Measurements from ENCODE around the gene TGFBR2. TPM values are rescaled to one million over a fixed set of nuclear protein-coding genes. Genes with fewer than 3 reads are reported as not detected.
"Not testable (repeated sequence)": the region's sequence is repeated elsewhere in the genome, so short reads cannot be mapped to it uniquely, and the experiment has no call there.

The TGFBR2 gene
- total RNA-seq, 1 donor from 2014 or later = 39.9 TPM

DNA sequence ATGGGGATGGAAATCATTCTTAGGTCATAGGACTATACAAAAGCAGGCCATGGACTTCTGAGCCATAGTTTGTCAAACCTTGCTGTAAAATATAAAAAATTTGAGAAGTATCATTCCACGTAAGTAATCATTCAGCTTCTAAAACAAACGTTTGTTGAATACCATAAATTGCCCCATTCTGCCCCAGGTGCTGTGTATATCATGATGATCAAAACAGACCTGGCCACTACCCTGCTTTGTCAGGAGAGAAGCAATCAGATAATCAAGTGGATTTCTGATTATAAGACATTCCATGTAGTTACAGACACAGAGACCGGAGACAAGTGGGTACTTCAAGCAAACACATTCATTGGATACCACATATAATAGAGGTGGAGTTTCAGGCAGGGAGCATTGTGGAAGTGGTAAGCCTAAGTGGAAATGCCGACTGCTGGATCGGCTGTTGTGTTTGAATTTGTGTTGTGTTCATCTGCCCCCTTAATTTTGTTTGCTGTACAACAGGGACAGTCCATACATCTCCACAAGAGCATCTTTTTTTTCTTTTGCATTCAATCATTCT lies 61.7 kb downstream of the TGFBR2 start:
- Histone ChIP-seq H4K20me1 (ENCODE audit: insufficient read depth, low read length) (peaks cover 9% of the 10 kb centered on the region), H3K9me3 (ENCODE audit: insufficient read depth, low read depth, low read length) (no peaks in the 10 kb centered on the region), H2AFZ (ENCODE audit: low read depth, low read length) (no peak overlapping the region), H3K27me3 (ENCODE audit: insufficient read depth, low read length) (no peaks in the 10 kb centered on the region), H3K27ac (ENCODE audit: low read depth, low read length) (no peak overlapping the region), H3K79me2 (ENCODE audit: insufficient read depth, low read length) (peaks cover 47% of the 10 kb centered on the region), H3K4me3 (ENCODE audit: insufficient read depth, low read depth, low read length) (no peak overlapping the region), H3K4me1 (ENCODE audit: insufficient read depth, low read length) (peaks cover 14% of the 10 kb centered on the region), H3K36me3 (ENCODE audit: insufficient read depth, low read length) (peaks cover 38% of the 10 kb centered on the region), H3K4me2 (ENCODE audit: low read length) (no peak overlapping the region), H3K9ac (ENCODE audit: low read length) (no peak overlapping the region)
- FAIRE-seq (no peak), DNase-seq (ENCODE audit: low read depth) (no peak)
- TF ChIP-seq EZH2 (IDR thresholded peaks at IDR 0.05; ENCODE audit: insufficient read depth, low read length) (no peak), CTCF (IDR thresholded peaks at IDR 0.05; ENCODE audit: insufficient read depth, low read depth, low read length) (no peak)
- H3K27me3 Mint-ChIP-seq (ENCODE audit: low read depth, unreplicated experiment) = no peaks in the 10 kb centered on the region
- H3K27ac Mint-ChIP-seq (ENCODE audit: unreplicated experiment) = no peak overlapping the region
- H3K4me1 Mint-ChIP-seq (ENCODE audit: low read depth, unreplicated experiment) = peaks cover 35% of the 10 kb centered on the region
- peaks cover 21% of the 10 kb centered on the region for H3K36me3 Mint-ChIP-seq (ENCODE audit: low read depth, unreplicated experiment)
- H3K4me3 Mint-ChIP-seq (ENCODE audit: unreplicated experiment) = no peak overlapping the region
- H3K9me3 Mint-ChIP-seq (ENCODE audit: unreplicated experiment) = no peaks in the 10 kb centered on the region

GRCh38 chr3:30669360-30669934 lies 63.0 kb downstream of the TGFBR2 start:
- peaks cover 31% of the 10 kb centered on the region for H3K4me1 Mint-ChIP-seq (ENCODE audit: low read depth, unreplicated experiment)
- peaks cover 47% of the 10 kb centered on the region for H3K36me3 ChIP-seq (ENCODE audit: insufficient read depth, low read length)
- peak overlapping the region; percentile 54 for H3K27ac Mint-ChIP-seq (ENCODE audit: unreplicated experiment)
- H3K4me2 ChIP-seq (ENCODE audit: low read length); H3K9ac ChIP-seq (ENCODE audit: low read length); FAIRE-seq; H3K9me3 ChIP-seq (ENCODE audit: insufficient read depth, low read depth, low read length); H3K27me3 ChIP-seq (ENCODE audit: insufficient read depth, low read length); H4K20me1 ChIP-seq (ENCODE audit: insufficient read depth, low read length); H3K27me3 Mint-ChIP-seq (ENCODE audit: low read depth, unreplicated experiment); DNase-seq (ENCODE audit: low read depth); H3K4me3 Mint-ChIP-seq (ENCODE audit: unreplicated experiment); H2AFZ ChIP-seq (ENCODE audit: low read depth, low read length); H3K4me3 ChIP-seq (ENCODE audit: insufficient read depth, low read depth, low read length); H3K9me3 Mint-ChIP-seq (ENCODE audit: unreplicated experiment); H3K27ac ChIP-seq (ENCODE audit: low read depth, low read length): not testable (repeated sequence)
- peaks cover 21% of the 10 kb centered on the region for H3K36me3 Mint-ChIP-seq (ENCODE audit: low read depth, unreplicated experiment)
- peaks cover 13% of the 10 kb centered on the region for H3K4me1 ChIP-seq (ENCODE audit: insufficient read depth, low read length)
- H3K79me2 ChIP-seq (ENCODE audit: insufficient read depth, low read length) = peaks cover 50% of the 10 kb centered on the region

GRCh38 chr3:30670292-30670691 lies 63.9 kb downstream of the TGFBR2 start:
- Mint-ChIP-seq H3K27me3 (ENCODE audit: low read depth, unreplicated experiment) (no peaks in the 10 kb centered on the region), H3K9me3 (ENCODE audit: unreplicated experiment) (no peaks in the 10 kb centered on the region), H3K27ac (ENCODE audit: unreplicated experiment) (no peak overlapping the region), H3K36me3 (ENCODE audit: low read depth, unreplicated experiment) (peaks cover 26% of the 10 kb centered on the region), H3K4me1 (ENCODE audit: low read depth, unreplicated experiment) (peaks cover 26% of the 10 kb centered on the region), H3K4me3 (ENCODE audit: unreplicated experiment) (no peak overlapping the region)
- TF ChIP-seq CTCF (IDR thresholded peaks at IDR 0.05; ENCODE audit: insufficient read depth, low read depth, low read length) = no peak
- Histone ChIP-seq H3K9ac (ENCODE audit: low read length) (no peak overlapping the region), H3K36me3 (ENCODE audit: insufficient read depth, low read length) (peaks cover 55% of the 10 kb centered on the region), H3K79me2 (ENCODE audit: insufficient read depth, low read length) (peaks cover 51% of the 10 kb centered on the region), H2AFZ (ENCODE audit: low read depth, low read length) (no peak overlapping the region), H3K4me3 (ENCODE audit: insufficient read depth, low read depth, low read length) (no peak overlapping the region), H3K27me3 (ENCODE audit: insufficient read depth, low read length) (no peaks in the 10 kb centered on the region), H3K9me3 (ENCODE audit: insufficient read depth, low read depth, low read length) (no peaks in the 10 kb centered on the region), H3K4me2 (ENCODE audit: low read length) (no peak overlapping the region), H3K27ac (ENCODE audit: low read depth, low read length) (no peak overlapping the region), H3K4me1 (ENCODE audit: insufficient read depth, low read length) (peaks cover 7% of the 10 kb centered on the region), H4K20me1 (ENCODE audit: insufficient read depth, low read length) (peaks cover 13% of the 10 kb centered on the region)
- DNase-seq (ENCODE audit: low read depth) (no peak), FAIRE-seq (no peak)
